ENCODE measurements around the gene RNH1. TPM values are rescaled to one million over a fixed set of nuclear protein-coding genes. Genes with fewer than 3 reads are reported as not detected.

The RNH1 gene
- total RNA-seq, 1 experiment from 2014 or later, result 59.0 TPM

DNA sequence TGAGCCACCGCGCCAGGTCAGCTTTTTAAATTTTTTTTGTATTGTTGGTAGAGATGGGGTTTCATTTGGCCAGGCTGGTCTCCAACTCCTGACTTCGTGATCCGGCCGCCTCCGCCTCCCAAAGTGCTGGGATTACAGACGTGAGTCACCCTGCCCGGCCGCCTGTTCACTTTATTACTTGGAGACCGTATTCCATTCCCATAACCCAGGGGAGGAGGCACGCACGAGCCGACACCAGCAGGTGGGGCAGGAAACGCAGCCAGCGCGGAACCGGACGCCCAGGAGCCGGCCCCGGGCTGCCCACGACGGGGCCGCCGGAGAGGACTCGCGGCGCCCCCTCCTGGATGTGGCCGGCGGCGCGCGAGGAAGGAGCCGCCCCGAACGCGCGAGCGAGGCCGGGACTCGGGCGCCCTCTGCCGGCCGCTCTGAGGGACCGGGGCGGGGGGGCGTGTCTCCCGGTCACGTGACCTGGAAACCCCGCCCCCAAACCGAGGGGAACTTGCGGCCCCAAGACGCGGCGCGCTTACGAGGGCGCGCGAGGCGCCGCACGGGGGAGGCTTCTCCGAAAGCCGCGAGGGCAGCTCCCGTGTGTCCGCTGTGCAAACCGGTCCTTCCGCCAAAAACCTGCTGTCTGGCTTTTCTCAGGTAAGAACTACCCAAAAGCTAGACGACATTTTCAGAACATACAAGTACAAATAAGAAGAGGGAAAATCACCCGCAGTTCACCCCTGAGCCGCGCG lies 11.6 kb upstream of the RNH1 start (continued):
- TF ChIP-seq, protein P1, sequence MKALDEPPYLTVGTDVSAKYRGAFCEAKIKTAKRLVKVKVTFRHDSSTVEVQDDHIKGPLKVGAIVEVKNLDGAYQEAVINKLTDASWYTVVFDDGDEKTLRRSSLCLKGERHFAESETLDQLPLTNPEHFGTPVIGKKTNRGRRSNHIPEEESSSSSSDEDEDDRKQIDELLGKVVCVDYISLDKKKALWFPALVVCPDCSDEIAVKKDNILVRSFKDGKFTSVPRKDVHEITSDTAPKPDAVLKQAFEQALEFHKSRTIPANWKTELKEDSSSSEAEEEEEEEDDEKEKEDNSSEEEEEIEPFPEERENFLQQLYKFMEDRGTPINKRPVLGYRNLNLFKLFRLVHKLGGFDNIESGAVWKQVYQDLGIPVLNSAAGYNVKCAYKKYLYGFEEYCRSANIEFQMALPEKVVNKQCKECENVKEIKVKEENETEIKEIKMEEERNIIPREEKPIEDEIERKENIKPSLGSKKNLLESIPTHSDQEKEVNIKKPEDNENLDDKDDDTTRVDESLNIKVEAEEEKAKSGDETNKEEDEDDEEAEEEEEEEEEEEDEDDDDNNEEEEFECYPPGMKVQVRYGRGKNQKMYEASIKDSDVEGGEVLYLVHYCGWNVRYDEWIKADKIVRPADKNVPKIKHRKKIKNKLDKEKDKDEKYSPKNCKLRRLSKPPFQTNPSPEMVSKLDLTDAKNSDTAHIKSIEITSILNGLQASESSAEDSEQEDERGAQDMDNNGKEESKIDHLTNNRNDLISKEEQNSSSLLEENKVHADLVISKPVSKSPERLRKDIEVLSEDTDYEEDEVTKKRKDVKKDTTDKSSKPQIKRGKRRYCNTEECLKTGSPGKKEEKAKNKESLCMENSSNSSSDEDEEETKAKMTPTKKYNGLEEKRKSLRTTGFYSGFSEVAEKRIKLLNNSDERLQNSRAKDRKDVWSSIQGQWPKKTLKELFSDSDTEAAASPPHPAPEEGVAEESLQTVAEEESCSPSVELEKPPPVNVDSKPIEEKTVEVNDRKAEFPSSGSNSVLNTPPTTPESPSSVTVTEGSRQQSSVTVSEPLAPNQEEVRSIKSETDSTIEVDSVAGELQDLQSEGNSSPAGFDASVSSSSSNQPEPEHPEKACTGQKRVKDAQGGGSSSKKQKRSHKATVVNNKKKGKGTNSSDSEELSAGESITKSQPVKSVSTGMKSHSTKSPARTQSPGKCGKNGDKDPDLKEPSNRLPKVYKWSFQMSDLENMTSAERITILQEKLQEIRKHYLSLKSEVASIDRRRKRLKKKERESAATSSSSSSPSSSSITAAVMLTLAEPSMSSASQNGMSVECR (CRISPR knock-in tag; IDR thresholded peaks at IDR 0.05; ENCODE audit: borderline replicate concordance), result peak; percentile 82
- TF ChIP-seq FOXK1 (CRISPR knock-in tag; IDR thresholded peaks at IDR 0.05), result peak; percentile 36; the same call in 1 of the 2 replicates
- TF ChIP-seq, protein P2, sequence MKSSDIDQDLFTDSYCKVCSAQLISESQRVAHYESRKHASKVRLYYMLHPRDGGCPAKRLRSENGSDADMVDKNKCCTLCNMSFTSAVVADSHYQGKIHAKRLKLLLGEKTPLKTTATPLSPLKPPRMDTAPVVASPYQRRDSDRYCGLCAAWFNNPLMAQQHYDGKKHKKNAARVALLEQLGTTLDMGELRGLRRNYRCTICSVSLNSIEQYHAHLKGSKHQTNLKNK (CRISPR knock-in tag; IDR thresholded peaks at IDR 0.05), result no peak
- no peak for TF ChIP-seq ELF4 (CRISPR knock-in tag; IDR thresholded peaks at IDR 0.05; ENCODE audit: low read depth)
- TF ChIP-seq TP53 (CRISPR knock-in tag; IDR thresholded peaks at IDR 0.05), result no peak
- 0 out of 2 replicates have a peak, but pooled peaks have one; percentile 55 for TF ChIP-seq EMX1 (CRISPR knock-in tag; IDR thresholded peaks at IDR 0.05)
- TF ChIP-seq, protein P3, sequence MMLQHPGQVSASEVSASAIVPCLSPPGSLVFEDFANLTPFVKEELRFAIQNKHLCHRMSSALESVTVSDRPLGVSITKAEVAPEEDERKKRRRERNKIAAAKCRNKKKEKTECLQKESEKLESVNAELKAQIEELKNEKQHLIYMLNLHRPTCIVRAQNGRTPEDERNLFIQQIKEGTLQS (CRISPR knock-in tag; conservative IDR thresholded peaks at IDR 0.05), result no peak
- no peak for TF ChIP-seq IRF2 (CRISPR knock-in tag; IDR thresholded peaks at IDR 0.05; ENCODE audit: borderline replicate concordance, low read depth)
- peak; percentile 79; the same call in 1 of the 2 replicates for TF ChIP-seq FOXP1 (CRISPR knock-in tag; IDR thresholded peaks at IDR 0.05; ENCODE audit: borderline replicate concordance)
- no peak for TF ChIP-seq KAT7 (CRISPR knock-in tag; IDR thresholded peaks at IDR 0.05; ENCODE audit: borderline replicate concordance)
- TF ChIP-seq, protein P4, sequence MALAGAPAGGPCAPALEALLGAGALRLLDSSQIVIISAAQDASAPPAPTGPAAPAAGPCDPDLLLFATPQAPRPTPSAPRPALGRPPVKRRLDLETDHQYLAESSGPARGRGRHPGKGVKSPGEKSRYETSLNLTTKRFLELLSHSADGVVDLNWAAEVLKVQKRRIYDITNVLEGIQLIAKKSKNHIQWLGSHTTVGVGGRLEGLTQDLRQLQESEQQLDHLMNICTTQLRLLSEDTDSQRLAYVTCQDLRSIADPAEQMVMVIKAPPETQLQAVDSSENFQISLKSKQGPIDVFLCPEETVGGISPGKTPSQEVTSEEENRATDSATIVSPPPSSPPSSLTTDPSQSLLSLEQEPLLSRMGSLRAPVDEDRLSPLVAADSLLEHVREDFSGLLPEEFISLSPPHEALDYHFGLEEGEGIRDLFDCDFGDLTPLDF (CRISPR knock-in tag; IDR thresholded peaks at IDR 0.05), result peak; percentile 86
- no peak for TF ChIP-seq CBFB (CRISPR knock-in tag; IDR thresholded peaks at IDR 0.05; ENCODE audit: low read depth)
- TF ChIP-seq, protein P5, sequence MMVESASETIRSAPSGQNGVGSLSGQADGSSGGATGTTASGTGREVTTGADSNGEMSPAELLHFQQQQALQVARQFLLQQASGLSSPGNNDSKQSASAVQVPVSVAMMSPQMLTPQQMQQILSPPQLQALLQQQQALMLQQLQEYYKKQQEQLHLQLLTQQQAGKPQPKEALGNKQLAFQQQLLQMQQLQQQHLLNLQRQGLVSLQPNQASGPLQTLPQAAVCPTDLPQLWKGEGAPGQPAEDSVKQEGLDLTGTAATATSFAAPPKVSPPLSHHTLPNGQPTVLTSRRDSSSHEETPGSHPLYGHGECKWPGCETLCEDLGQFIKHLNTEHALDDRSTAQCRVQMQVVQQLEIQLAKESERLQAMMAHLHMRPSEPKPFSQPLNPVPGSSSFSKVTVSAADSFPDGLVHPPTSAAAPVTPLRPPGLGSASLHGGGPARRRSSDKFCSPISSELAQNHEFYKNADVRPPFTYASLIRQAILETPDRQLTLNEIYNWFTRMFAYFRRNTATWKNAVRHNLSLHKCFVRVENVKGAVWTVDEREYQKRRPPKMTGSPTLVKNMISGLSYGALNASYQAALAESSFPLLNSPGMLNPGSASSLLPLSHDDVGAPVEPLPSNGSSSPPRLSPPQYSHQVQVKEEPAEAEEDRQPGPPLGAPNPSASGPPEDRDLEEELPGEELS (CRISPR knock-in tag; IDR thresholded peaks at IDR 0.05), result no peak; the same call in none of the 2 replicates
- TF ChIP-seq, protein P6, sequence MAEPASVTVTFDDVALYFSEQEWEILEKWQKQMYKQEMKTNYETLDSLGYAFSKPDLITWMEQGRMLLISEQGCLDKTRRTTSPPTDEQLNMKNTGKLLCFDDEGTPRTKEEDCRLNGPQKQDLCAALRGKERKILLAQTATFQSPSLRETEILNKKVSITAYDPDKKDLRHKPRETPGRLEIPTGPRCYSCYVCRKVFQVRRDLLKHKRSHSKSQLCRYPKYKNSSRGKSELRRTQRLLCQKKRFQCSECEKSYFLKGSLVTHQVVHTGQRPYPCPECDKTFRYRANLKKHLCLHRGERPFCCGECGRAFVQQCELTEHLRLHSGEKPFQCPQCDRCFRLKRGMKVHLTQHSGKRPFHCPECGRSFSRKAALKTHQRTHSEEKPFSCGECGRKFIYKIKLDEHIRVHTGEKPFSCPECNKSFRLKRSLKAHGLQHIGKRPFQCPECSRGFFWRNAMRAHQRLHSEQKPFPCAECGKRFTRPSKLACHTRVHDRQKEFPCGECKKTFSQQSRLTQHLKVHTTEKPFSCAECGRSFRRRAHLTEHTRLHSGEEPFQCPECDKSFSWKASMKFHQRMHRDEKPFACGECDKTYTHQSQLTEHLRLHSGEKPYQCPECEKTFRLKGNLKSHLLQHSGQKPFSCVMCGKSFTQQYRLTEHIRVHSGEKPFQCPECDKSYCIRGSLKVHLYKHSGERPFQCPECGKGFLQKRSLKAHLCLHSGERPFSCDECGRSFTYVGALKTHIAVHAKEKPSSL (CRISPR knock-in tag; conservative IDR thresholded peaks at IDR 0.05), result no peak
- TF ChIP-seq, protein P7, sequence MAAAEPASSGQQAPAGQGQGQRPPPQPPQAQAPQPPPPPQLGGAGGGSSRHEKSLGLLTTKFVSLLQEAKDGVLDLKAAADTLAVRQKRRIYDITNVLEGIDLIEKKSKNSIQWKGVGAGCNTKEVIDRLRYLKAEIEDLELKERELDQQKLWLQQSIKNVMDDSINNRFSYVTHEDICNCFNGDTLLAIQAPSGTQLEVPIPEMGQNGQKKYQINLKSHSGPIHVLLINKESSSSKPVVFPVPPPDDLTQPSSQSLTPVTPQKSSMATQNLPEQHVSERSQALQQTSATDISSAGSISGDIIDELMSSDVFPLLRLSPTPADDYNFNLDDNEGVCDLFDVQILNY (CRISPR knock-in tag; IDR thresholded peaks at IDR 0.05), result peak; percentile 75; the same call in 1 of the 2 replicates
- TF ChIP-seq, protein P8, sequence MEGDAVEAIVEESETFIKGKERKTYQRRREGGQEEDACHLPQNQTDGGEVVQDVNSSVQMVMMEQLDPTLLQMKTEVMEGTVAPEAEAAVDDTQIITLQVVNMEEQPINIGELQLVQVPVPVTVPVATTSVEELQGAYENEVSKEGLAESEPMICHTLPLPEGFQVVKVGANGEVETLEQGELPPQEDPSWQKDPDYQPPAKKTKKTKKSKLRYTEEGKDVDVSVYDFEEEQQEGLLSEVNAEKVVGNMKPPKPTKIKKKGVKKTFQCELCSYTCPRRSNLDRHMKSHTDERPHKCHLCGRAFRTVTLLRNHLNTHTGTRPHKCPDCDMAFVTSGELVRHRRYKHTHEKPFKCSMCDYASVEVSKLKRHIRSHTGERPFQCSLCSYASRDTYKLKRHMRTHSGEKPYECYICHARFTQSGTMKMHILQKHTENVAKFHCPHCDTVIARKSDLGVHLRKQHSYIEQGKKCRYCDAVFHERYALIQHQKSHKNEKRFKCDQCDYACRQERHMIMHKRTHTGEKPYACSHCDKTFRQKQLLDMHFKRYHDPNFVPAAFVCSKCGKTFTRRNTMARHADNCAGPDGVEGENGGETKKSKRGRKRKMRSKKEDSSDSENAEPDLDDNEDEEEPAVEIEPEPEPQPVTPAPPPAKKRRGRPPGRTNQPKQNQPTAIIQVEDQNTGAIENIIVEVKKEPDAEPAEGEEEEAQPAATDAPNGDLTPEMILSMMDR (IDR thresholded peaks at IDR 0.05), result peak; percentile 98
- peak; percentile 6; the same call in 1 of the 2 replicates for TF ChIP-seq ZNF423 (CRISPR knock-in tag; IDR thresholded peaks at IDR 0.05)
- TF ChIP-seq ESRRA (CRISPR knock-in tag; IDR thresholded peaks at IDR 0.05; ENCODE audit: borderline replicate concordance), result no peak
- TF ChIP-seq TEAD4 (CRISPR knock-in tag; IDR thresholded peaks at IDR 0.05), result peak; percentile 64; the same call in 1 of the 2 replicates
- TF ChIP-seq ZNF219 (CRISPR knock-in tag; IDR thresholded peaks at IDR 0.05; ENCODE audit: borderline replicate concordance), result 0 out of 2 replicates have a peak, but pooled peaks have one; percentile 26
- no peak for TF ChIP-seq NFYB (CRISPR knock-in tag; conservative IDR thresholded peaks at IDR 0.05; ENCODE audit: low read depth)
- TF ChIP-seq MXD4 (CRISPR knock-in tag; IDR thresholded peaks at IDR 0.05; ENCODE audit: borderline replicate concordance), result no peak
